ENCODE data around the gene SORBS1.
A peak's percentile ranks its signal among the peaks of the same experiment; 100 is the strongest.
"Not testable (repeated sequence)": the region's sequence is repeated elsewhere in the genome, so short reads cannot be mapped to it uniquely, and the experiment has no call there.

Gene SORBS1

GRCh38 chr10:95377950-95378349 lies 183.2 kb downstream of the SORBS1 start:
- no peak for DNase-seq

- DNase-seq, result no peak
These were observed 185.8 kb downstream of the SORBS1 start for GRCh38 chr10:95375418-95375817.

- DNase-seq, result peak; percentile 44
These were observed 186.5 kb downstream of the SORBS1 start for GRCh38 chr10:95374597-95375209.

GRCh38 chr10:95373660-95374059 lies 187.5 kb downstream of the SORBS1 start:
- no peak for DNase-seq

- DNase-seq, result no peak
These were observed 196.8 kb downstream of the SORBS1 start for GRCh38 chr10:95364342-95364741.

- peak; percentile 62 for DNase-seq
These were observed 197.8 kb downstream of the SORBS1 start for GRCh38 chr10:95363303-95363912.

GRCh38 chr10:95360122-95360714 lies 201.0 kb downstream of the SORBS1 start:
- DNase-seq, result no peak

- DNase-seq, result no peak
These were observed 201.7 kb downstream of the SORBS1 start for GRCh38 chr10:95359466-95359865.

GRCh38 chr10:95356190-95356955 lies 204.8 kb downstream of the SORBS1 start:
- DNase-seq, result no peak

GRCh38 chr10:95355301-95355700 lies 205.9 kb downstream of the SORBS1 start:
- DNase-seq, result no peak

- DNase-seq, result no peak
These were observed 207.1 kb downstream of the SORBS1 start for GRCh38 chr10:95354110-95354509.

GRCh38 chr10:95353123-95353522 lies 208.0 kb downstream of the SORBS1 start:
- no peak for DNase-seq

- no peak for DNase-seq
These were observed 208.5 kb downstream of the SORBS1 start for GRCh38 chr10:95352684-95353083.

GRCh38 chr10:95350830-95351228 lies 210.3 kb downstream of the SORBS1 start:
- no peak for DNase-seq

GRCh38 chr10:95350219-95350829 lies 210.8 kb downstream of the SORBS1 start:
- no peak for DNase-seq

GRCh38 chr10:95347402-95347766 lies 213.8 kb downstream of the SORBS1 start:
- not testable (repeated sequence) for DNase-seq

- no peak for DNase-seq
These were observed 214.3 kb downstream of the SORBS1 start for GRCh38 chr10:95346715-95347401.

- DNase-seq, result no peak
These were observed 217.6 kb downstream of the SORBS1 start for GRCh38 chr10:95343573-95343972.

GRCh38 chr10:95341716-95342130 lies 219.4 kb downstream of the SORBS1 start:
- no peak for DNase-seq

GRCh38 chr10:95339863-95340262 lies 221.3 kb downstream of the SORBS1 start:
- DNase-seq, result no peak

- no peak for DNase-seq
These were observed 223.6 kb downstream of the SORBS1 start for GRCh38 chr10:95337423-95338160.

GRCh38 chr10:95336702-95337101 lies 224.5 kb downstream of the SORBS1 start:
- DNase-seq, result no peak

Data from CD4-positive, alpha-beta T cell treated with Interleukin-12 subunit alpha and Interleukin-12 subunit beta, for 1 hour (primary cell).